ENCODE results near the gene PMPCB.
"Not testable (repeated sequence)": the region's sequence is repeated elsewhere in the genome, so short reads cannot be mapped to it uniquely, and the experiment has no call there.

DNA sequence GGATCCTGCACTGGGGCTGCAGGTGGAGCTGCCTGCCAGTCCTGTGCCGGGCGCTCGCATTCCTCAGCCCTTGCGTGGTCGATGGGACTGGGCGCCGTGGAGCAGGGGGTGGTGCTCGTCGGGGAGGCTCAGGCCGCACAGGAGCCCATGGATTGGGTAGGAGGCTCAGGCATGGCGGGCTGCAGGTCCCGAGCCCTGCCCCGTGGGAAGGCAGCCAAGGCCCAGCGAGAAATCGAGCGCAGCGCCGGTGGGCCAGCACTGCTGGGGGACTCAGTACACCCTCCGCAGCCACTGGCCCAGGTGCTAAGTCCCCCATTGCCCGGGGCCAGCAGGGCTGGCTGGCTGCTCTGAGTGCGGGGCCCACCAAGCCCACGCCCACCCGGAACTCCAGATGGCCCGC, 22.4 kb upstream of the PMPCB start:
- TF ChIP-seq, protein P1, sequence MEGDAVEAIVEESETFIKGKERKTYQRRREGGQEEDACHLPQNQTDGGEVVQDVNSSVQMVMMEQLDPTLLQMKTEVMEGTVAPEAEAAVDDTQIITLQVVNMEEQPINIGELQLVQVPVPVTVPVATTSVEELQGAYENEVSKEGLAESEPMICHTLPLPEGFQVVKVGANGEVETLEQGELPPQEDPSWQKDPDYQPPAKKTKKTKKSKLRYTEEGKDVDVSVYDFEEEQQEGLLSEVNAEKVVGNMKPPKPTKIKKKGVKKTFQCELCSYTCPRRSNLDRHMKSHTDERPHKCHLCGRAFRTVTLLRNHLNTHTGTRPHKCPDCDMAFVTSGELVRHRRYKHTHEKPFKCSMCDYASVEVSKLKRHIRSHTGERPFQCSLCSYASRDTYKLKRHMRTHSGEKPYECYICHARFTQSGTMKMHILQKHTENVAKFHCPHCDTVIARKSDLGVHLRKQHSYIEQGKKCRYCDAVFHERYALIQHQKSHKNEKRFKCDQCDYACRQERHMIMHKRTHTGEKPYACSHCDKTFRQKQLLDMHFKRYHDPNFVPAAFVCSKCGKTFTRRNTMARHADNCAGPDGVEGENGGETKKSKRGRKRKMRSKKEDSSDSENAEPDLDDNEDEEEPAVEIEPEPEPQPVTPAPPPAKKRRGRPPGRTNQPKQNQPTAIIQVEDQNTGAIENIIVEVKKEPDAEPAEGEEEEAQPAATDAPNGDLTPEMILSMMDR (IDR thresholded peaks at IDR 0.05; ENCODE audit: low read depth, low read length), result not testable (repeated sequence)
- TF ChIP-seq EZH2phosphoT487 (IDR thresholded peaks at IDR 0.05; ENCODE audit: low read depth), result not testable (repeated sequence)

All from OCI-LY3 (cell line).